ENCODE results near the gene CYP26A1.

CYP26A1 gene

GRCh38 chr10:93066544-93066913 lies 7.2 kb upstream of the CYP26A1 start:
- no peak for TF ChIP-seq CTCF (conservative IDR thresholded peaks at IDR 0.05)
- no peak overlapping the region for H3K27ac ChIP-seq

GRCh38 chr10:93067443-93068365 lies 6.0 kb upstream of the CYP26A1 start:
- no peak overlapping the region for H3K27ac ChIP-seq
- TF ChIP-seq CTCF (conservative IDR thresholded peaks at IDR 0.05) = no peak

GRCh38 chr10:93068411-93069244 lies 5.1 kb upstream of the CYP26A1 start:
- H3K27ac ChIP-seq = no peak overlapping the region
- no peak for TF ChIP-seq CTCF (conservative IDR thresholded peaks at IDR 0.05)

- H3K27ac ChIP-seq = no peak overlapping the region
- no peak for TF ChIP-seq CTCF (conservative IDR thresholded peaks at IDR 0.05)
Observed at GRCh38 chr10:93069245-93069561, 4.5 kb upstream of the CYP26A1 start.

- no peak overlapping the region for H3K27ac ChIP-seq
- TF ChIP-seq CTCF (conservative IDR thresholded peaks at IDR 0.05) = no peak
Observed at GRCh38 chr10:93070378-93071176, 3.1 kb upstream of the CYP26A1 start.

GRCh38 chr10:93071177-93071472 lies 2.6 kb upstream of the CYP26A1 start:
- no peak for TF ChIP-seq CTCF (conservative IDR thresholded peaks at IDR 0.05)

GRCh38 chr10:93071674-93072224 lies 1.9 kb upstream of the CYP26A1 start:
- TF ChIP-seq CTCF (conservative IDR thresholded peaks at IDR 0.05) = peak; percentile 26
- H3K27ac ChIP-seq = peak overlapping the region; percentile 31

More at GRCh38 chr10:93071177-93071472, 2.6 kb upstream of the CYP26A1 start:
- H3K27ac ChIP-seq = no peak overlapping the region

All from VCaP (cell line).